HFFc6 (cell line): ENCODE data around the gene SLC25A33. TPM values are rescaled to one million over a fixed set of nuclear protein-coding genes. Genes with fewer than 3 reads are reported as not detected.

Experiments
- DNase-seq: peaks from one replicate; pipeline ENCODE4 v3.0.0-alpha.2; 2018
- H3K27ac Mint-ChIP-seq: 2 replicates; pipeline ENCODE4 v1.8.0; 2020; ENCODE audit warnings: mild to moderate bottlenecking, mixed read lengths
- H3K27me3 Mint-ChIP-seq: 2 replicates; pipeline ENCODE4 v1.8.0; 2021; ENCODE audit warnings: mild to moderate bottlenecking, moderate library complexity, mixed read lengths; ENCODE audit not compliant: insufficient read depth
- H3K36me3 Mint-ChIP-seq: 2 replicates; pipeline ENCODE4 v1.8.0; 2021; ENCODE audit warnings: low read depth, mixed read lengths
- H3K4me1 Mint-ChIP-seq: 2 replicates; pipeline ENCODE4 v1.8.0; 2020; ENCODE audit warnings: low read depth, mixed read lengths
- H3K4me3 Mint-ChIP-seq: 2 replicates; pipeline ENCODE4 v1.8.0; 2020; ENCODE audit warnings: mild to moderate bottlenecking, moderate library complexity, mixed read lengths
- H3K9me3 Mint-ChIP-seq: 2 replicates; pipeline ENCODE4 v1.8.0; 2020; ENCODE audit warnings: mild to moderate bottlenecking, mixed read lengths
- total RNA-seq, 6 experiments: library from RNA; stranded (reverse); fragmentation: NEBNext Ultra II Directional; extraction: Animal tissue kit (Norgen Biotek cat#: 25700); gene quantifications; 2 replicates in 1 of 6; 3 replicates in 5 of 6; pipeline ENCODE4 v1.2.3, GENCODE V29; 2021
- TF ChIP-seq, protein P1 (sequence below): fragments of 200-600 bp; sonication (generic); IDR thresholded peaks from 2 replicates; pipeline ENCODE4 v1.5.0; 2021; ENCODE audit warnings: antibody characterized with exemption, mild to moderate bottlenecking

The SLC25A33 gene
- total RNA-seq, 6 experiments from 2014 or later, result 3.3 to 4.7 (median 4.0) TPM

DNA sequence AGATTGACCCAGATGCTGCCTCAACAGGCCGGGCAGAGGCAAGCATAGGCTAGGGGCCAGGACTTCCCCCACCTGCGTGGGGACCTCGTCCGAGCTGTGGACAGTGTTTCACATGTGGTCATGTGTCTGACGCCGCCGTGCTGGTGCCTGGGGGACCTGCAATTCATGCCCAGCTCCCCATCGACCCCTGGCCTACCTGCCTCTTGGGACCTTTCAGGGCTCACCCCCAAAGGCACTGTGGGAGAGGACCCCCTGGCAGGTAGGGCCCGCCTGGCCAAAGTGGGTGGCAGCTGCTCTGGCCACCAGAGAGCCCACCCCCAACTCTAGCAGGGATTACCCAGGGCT lies 53.9 kb downstream of the SLC25A33 start:
- Mint-ChIP-seq H3K4me1 (peaks cover 25% of the 10 kb centered on the region), H3K27ac (peak overlapping the region; percentile 58), H3K36me3 (no peaks in the 10 kb centered on the region; the same call in 1 of the 2 replicates), H3K9me3 (no peaks in the 10 kb centered on the region), H3K27me3 (peaks cover 2% of the 10 kb centered on the region; the same call in 1 of the 2 replicates), H3K4me3 (no peak overlapping the region)
- TF ChIP-seq, protein P1, sequence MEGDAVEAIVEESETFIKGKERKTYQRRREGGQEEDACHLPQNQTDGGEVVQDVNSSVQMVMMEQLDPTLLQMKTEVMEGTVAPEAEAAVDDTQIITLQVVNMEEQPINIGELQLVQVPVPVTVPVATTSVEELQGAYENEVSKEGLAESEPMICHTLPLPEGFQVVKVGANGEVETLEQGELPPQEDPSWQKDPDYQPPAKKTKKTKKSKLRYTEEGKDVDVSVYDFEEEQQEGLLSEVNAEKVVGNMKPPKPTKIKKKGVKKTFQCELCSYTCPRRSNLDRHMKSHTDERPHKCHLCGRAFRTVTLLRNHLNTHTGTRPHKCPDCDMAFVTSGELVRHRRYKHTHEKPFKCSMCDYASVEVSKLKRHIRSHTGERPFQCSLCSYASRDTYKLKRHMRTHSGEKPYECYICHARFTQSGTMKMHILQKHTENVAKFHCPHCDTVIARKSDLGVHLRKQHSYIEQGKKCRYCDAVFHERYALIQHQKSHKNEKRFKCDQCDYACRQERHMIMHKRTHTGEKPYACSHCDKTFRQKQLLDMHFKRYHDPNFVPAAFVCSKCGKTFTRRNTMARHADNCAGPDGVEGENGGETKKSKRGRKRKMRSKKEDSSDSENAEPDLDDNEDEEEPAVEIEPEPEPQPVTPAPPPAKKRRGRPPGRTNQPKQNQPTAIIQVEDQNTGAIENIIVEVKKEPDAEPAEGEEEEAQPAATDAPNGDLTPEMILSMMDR, result no peak
- DNase-seq, result no peak

DNA sequence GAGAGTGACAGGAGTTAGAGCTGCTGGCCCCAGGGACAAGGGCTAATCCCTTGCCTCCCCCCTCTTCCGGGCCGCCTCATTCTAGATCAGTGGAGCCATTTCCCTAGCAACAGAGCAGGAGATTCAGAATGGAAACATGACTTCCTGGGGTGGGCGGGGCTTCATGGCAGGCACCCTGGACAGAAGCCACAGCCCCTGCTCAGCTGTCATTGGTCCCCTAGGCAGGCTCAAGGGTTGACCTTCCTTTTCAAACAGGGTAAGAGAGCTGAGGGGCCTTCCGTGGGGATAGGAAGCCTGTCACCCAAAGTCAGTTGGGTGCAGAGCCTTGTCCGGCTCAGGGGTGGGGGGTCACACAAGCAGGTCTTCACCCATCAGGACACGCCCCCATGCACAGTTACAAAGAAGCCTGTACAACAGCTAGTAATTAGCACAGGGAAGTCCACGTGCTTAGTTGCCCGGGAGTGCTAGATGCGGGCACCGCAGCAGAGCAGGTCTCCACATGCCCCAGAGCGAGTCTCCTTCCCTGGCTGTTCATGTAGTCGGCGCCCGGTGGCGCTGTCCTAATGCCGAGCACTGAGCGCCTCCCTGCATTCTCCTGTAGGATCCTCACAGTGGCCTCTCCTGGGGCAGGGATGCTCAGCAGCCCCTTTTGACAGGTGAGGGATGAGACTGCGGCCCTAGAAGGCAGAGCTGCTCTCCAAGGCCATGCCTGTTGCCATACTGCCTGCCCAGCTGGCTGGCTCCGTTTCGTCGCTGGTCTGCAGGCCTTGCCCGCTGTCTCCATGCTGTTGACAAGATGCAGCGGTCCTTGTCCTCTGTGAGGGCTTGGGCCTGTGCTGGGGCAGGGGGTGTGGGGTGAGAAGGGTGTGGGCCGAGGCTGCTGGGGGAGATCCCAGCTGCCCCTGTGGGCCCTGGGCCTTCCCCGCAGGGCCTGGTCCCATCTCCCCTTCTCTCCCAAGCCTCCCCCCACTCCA lies 54.5 kb downstream of the SLC25A33 start:
- H3K27me3 Mint-ChIP-seq, result peaks cover 2% of the 10 kb centered on the region; the same call in 1 of the 2 replicates

DNA sequence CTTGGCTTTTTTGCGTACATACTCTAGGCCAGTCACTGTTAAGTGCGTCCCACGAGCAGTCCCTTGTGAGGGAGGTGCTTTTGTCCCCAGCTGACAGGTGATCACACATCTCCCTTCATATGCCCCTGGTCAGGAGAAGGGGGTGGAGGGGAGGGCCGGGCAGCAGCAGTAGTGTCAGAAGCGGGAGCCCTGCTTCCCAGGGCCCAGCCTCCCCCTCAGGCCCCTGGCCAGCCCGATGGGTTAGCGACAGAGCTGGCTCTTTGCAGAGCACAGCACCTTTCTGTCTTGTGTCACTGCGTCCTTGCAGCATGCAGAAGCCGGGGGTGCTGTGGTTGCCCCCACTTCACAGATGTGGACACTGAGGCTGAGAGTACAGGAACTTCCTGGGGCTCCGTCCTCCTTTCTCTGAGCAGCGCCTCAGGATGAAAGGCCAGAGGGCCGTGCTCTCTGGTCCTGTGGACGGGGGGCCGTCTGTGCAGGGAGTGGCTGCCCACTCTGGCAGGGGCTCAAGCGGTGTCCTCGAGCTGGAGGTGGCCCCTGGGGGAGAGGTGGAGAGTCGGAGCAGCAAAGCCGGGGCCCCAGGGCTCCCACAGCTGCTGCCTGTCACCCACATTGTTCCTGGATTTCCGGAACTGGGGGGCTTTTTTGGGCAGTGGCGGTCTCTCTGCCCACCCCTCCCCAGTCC lies 55.3 kb downstream of the SLC25A33 start:
- no peaks in the 10 kb centered on the region; the same call in 1 of the 2 replicates for H3K36me3 Mint-ChIP-seq
- no peak overlapping the region for H3K4me3 Mint-ChIP-seq
- no peaks in the 10 kb centered on the region for H3K9me3 Mint-ChIP-seq
- TF ChIP-seq, protein P1, result no peak
- no peak overlapping the region for H3K27ac Mint-ChIP-seq
- peaks cover 21% of the 10 kb centered on the region for H3K4me1 Mint-ChIP-seq
- no peak for DNase-seq
- H3K27me3 Mint-ChIP-seq, result no peaks in the 10 kb centered on the region

More for the DNA sequence above, 54.5 kb downstream of the SLC25A33 start:
- DNase-seq, result peak; percentile 62
- Mint-ChIP-seq H3K27ac (peak overlapping the region; percentile 58), H3K9me3 (no peaks in the 10 kb centered on the region), H3K4me1 (peaks cover 22% of the 10 kb centered on the region), H3K4me3 (no peak overlapping the region), H3K36me3 (no peaks in the 10 kb centered on the region; the same call in 1 of the 2 replicates)
- TF ChIP-seq, protein P1, result no peak

DNA sequence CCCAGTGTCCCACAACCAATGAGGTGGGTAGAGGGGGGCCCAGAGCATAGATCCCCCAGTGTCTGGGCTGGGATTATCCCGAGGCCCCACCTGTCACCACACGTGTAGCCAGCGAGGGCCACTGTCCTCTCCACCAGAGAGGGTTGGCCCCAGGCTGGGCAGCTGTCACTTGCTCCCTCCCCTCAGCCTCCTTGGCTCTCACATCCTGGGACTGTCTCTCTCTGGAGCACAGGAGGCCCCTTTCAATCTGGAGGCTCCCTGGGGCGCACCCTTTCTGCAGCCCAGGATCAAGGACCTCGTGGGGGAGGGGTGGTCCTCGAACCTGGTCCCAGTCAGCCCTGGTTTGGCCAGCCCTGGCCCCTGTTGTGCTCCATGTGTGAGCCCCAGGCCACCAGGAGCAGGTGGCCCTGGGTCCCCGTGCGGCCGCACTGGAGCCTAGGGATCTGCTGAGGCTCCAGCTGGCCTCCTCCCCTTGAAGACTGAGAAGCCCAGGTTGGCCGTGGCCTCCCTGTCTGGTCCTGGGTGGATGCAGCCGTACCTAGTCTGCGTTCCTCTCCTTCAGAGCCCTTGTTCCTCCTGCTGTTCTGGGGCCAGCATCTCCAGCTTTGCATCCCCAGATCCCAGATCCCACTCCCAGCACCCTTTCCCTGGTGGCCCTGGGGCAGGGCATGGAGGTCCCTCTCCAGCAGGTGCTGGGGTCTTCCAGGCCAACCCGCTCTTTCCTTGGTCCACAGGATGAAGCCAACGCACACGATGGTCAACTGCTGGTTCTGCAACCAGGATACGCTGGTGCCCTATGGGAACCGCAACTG lies 56.1 kb downstream of the SLC25A33 start:
- Mint-ChIP-seq H3K27me3 (no peaks in the 10 kb centered on the region), H3K9me3 (no peaks in the 10 kb centered on the region), H3K36me3 (no peaks in the 10 kb centered on the region; the same call in 1 of the 2 replicates), H3K4me3 (no peak overlapping the region), H3K4me1 (peaks cover 13% of the 10 kb centered on the region), H3K27ac (no peak overlapping the region)
- TF ChIP-seq, protein P1, result no peak
- no peak for DNase-seq

DNA sequence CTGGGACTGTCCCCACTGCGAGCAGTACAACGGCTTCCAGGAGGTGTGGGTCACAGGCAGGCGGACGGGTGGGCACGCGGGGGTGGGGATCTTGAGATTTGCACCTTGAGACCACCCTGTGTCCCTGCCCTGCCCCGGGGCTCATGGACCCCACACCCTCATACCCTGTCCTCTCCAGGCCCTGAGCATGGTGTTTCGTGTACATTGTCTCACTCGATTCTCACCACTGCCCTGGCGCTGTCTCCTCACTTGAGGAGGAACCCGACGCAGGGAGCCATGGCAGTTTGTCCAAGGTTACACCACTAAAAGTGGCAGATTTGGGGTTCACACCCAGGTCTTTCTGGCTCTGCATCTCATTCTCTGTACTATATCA lies 56.7 kb downstream of the SLC25A33 start:
- no peaks in the 10 kb centered on the region for H3K9me3 Mint-ChIP-seq
- no peaks in the 10 kb centered on the region for H3K27me3 Mint-ChIP-seq
- H3K27ac Mint-ChIP-seq, result no peak overlapping the region
- peaks cover 8% of the 10 kb centered on the region for H3K4me1 Mint-ChIP-seq
- H3K4me3 Mint-ChIP-seq, result no peak overlapping the region
- TF ChIP-seq, protein P1, result no peak
- DNase-seq, result no peak
- H3K36me3 Mint-ChIP-seq, result no peaks in the 10 kb centered on the region
